AG04450 (cell line): ENCODE data around the gene C3orf22. TPM values are rescaled to one million over a fixed set of nuclear protein-coding genes. Genes with fewer than 3 reads are reported as not detected.

ENCODE experiments used
- CTCF ChIA-PET: fragments of 300-600, 350-600 bp; formaldehyde crosslinking; extraction: SDS; loops from one replicate; lab custom pipeline; 2022; ENCODE audit warnings: antibody characterized with exemption, inconsistent platforms; lab: Charles Lee
- POLR2A ChIA-PET: fragments of 350-600 bp; formaldehyde crosslinking; extraction: SDS; loops from one replicate; lab custom pipeline; 2021; ENCODE audit warnings: antibody characterized with exemption, inconsistent platforms; lab: Yijun Ruan, JAX
- DNase-seq: peaks from one replicate; pipeline ENCODE4 v3.0.0-alpha.2; 2011; ENCODE audit warnings: low read depth, low spot score
- H3K27ac ChIP-seq: one replicate; pipeline ENCODE4 v1.5.1; 2012; ENCODE audit warnings: low read depth, low read length, control low read depth
- H3K27me3 ChIP-seq: one replicate; pipeline ENCODE4 v1.6.0; 2012; ENCODE audit warnings: low read length; ENCODE audit not compliant: control insufficient read depth, insufficient read depth
- H3K4me3 ChIP-seq: 2 replicates; pipeline ENCODE4 v1.5.1; 2011; ENCODE audit warnings: mild to moderate bottlenecking, low read depth, low read length, control low read depth
- H3K9me3 ChIP-seq: 2 replicates; pipeline ENCODE4 v1.5.1; 2012; ENCODE audit warnings: low read length; ENCODE audit not compliant: control insufficient read depth, insufficient read depth
- CTCF ChIP-seq: IDR thresholded peaks from 2 replicates; pipeline ENCODE4 v1.5.1; 2011; ENCODE audit warnings: low read depth, low read length, control low read depth, inconsistent platforms
- polyA plus RNA-seq: library from polyadenylated mRNA; depleted of rRNA; stranded (reverse); fragments of >200 nt; gene quantifications from 2 replicates; pipeline ENCODE4 v1.2.3, GENCODE V29; 2011

The C3orf22 gene
- polyA plus RNA-seq, 1 experiment: not detected

GRCh38 chr3:126582311-126582710 is 23.6 kb upstream of the C3orf22 start:
- no peak for DNase-seq
- no peak for TF ChIP-seq CTCF
- ChIA-PET CTCF (no interaction called here), POLR2A (no interaction called here)
- H3K4me3 ChIP-seq: no peak overlapping the region
- H3K27me3 ChIP-seq: peaks cover 3% of the 10 kb centered on the region
- no peaks in the 10 kb centered on the region for H3K9me3 ChIP-seq
- H3K27ac ChIP-seq: no peak overlapping the region

- H3K9me3 ChIP-seq: no peaks in the 10 kb centered on the region
- ChIA-PET POLR2A (no interaction called here), CTCF (no interaction called here)
- no peak overlapping the region for H3K27ac ChIP-seq
- no peak for DNase-seq
- H3K4me3 ChIP-seq: no peak overlapping the region
- H3K27me3 ChIP-seq: peaks cover 3% of the 10 kb centered on the region
- no peak for TF ChIP-seq CTCF
Observed at GRCh38 chr3:126581569-126581968, 22.8 kb upstream of the C3orf22 start.

GRCh38 chr3:126580746-126581145 is 22.0 kb upstream of the C3orf22 start:
- CTCF ChIA-PET: no interaction called here
- H3K27me3 ChIP-seq: peaks cover 3% of the 10 kb centered on the region
- POLR2A ChIA-PET: no interaction called here
- no peak for DNase-seq
- no peaks in the 10 kb centered on the region for H3K9me3 ChIP-seq
- TF ChIP-seq CTCF: no peak
- H3K4me3 ChIP-seq: no peak overlapping the region
- no peak overlapping the region for H3K27ac ChIP-seq

GRCh38 chr3:126578702-126579101 is 20.0 kb upstream of the C3orf22 start:
- CTCF ChIA-PET: no interaction called here
- Histone ChIP-seq H3K9me3 (no peaks in the 10 kb centered on the region), H3K27ac (no peak overlapping the region), H3K4me3 (no peak overlapping the region), H3K27me3 (peaks cover 3% of the 10 kb centered on the region)
- POLR2A ChIA-PET: no interaction called here
- DNase-seq: no peak
- TF ChIP-seq CTCF: no peak

GRCh38 chr3:126577261-126577660 is 18.5 kb upstream of the C3orf22 start:
- Histone ChIP-seq H3K9me3 (no peaks in the 10 kb centered on the region), H3K27me3 (peaks cover 7% of the 10 kb centered on the region), H3K4me3 (no peak overlapping the region), H3K27ac (no peak overlapping the region)
- DNase-seq: no peak
- ChIA-PET CTCF (no interaction called here), POLR2A (no interaction called here)
- TF ChIP-seq CTCF: no peak
